WERI-Rb-1 (cell line): Measurements from ENCODE around the gene ORMDL1.

ENCODE experiments used
- DNase-seq: peaks from one replicate; pipeline ENCODE4 v3.0.0-alpha.2; 2020
- H3K27ac ChIP-seq: fragments of 250-450 bp; sonication (Bioruptor Pico); 2 replicates; pipeline ENCODE4 v1.5.1; 2020; ENCODE audit warnings: mild to moderate bottlenecking, moderate library complexity
- H3K27me3 ChIP-seq: fragments of 250-450 bp; sonication (Bioruptor Pico); 2 replicates; pipeline ENCODE4 v1.5.1; 2021; ENCODE audit warnings: mild to moderate bottlenecking, low read depth, moderate library complexity; ENCODE audit not compliant: insufficient read depth, severe bottlenecking
- H3K36me3 ChIP-seq: fragments of 250-450 bp; sonication (Bioruptor Pico); 2 replicates; pipeline ENCODE4 v1.5.1; 2020; ENCODE audit warnings: mild to moderate bottlenecking, moderate library complexity
- H3K4me3 ChIP-seq: 2 replicates; pipeline ENCODE4 v1.5.1; 2011; ENCODE audit warnings: low read depth, mild to moderate bottlenecking, control low read depth, low read length
- H3K9me3 ChIP-seq: fragments of 250-450 bp; sonication (Bioruptor Pico); 2 replicates; pipeline ENCODE4 v1.5.1; 2021; ENCODE audit warnings: mild to moderate bottlenecking, moderate library complexity; ENCODE audit not compliant: severe bottlenecking
- CTCF ChIP-seq: IDR thresholded peaks from 2 replicates; pipeline ENCODE4 v1.5.1; 2011; ENCODE audit warnings: low read depth, mild to moderate bottlenecking, control low read depth, inconsistent platforms, low read length

ORMDL1 gene

GRCh38 chr2:189783451-189783926, 650 bp downstream of the ORMDL1 start:
- DNase-seq, result no peak
- Histone ChIP-seq H3K27me3 (no peaks in the 10 kb centered on the region), H3K36me3 (peaks cover 54% of the 10 kb centered on the region), H3K4me3 (peak overlapping the region; percentile 97), H3K9me3 (no peaks in the 10 kb centered on the region), H3K27ac (peak overlapping the region; percentile 99)
- TF ChIP-seq CTCF, result no peak

DNA sequence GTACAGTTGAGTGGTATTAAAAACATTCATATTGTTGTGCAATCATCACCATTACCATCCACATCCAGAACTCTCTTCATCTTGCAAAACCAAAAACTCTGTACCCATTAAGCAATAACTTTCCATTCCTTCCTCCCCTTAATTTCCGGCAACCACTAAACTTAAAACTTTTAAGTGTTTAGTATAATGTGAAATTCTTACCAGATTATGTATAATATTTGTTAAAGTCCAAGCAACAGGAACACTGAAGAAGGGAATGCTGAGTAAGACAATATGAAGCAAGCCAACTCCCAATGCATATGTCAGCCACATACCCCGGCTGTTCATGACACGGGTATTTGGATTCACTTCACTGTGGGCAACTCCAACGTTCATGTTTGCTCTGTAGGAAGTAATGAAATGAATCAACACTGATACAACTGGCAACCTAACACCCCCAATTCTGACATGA, 1.9 kb downstream of the ORMDL1 start:
- DNase-seq, result no peak
- Histone ChIP-seq H3K4me3 (no peak overlapping the region), H3K36me3 (peaks cover 63% of the 10 kb centered on the region), H3K9me3 (no peaks in the 10 kb centered on the region), H3K27ac (no peak overlapping the region), H3K27me3 (no peaks in the 10 kb centered on the region)
- no peak for TF ChIP-seq CTCF

- no peak for DNase-seq
- no peak for TF ChIP-seq CTCF
- H3K36me3 ChIP-seq, result peaks cover 74% of the 10 kb centered on the region
Measured at GRCh38 chr2:189772212-189772611, 11.9 kb downstream of the ORMDL1 start.

GRCh38 chr2:189770590-189771322, 13.4 kb downstream of the ORMDL1 start:
- no peak for TF ChIP-seq CTCF
- no peaks in the 10 kb centered on the region for H3K27me3 ChIP-seq
- no peak overlapping the region for H3K4me3 ChIP-seq
- H3K9me3 ChIP-seq, result no peaks in the 10 kb centered on the region
- DNase-seq, result no peak
- peaks cover 74% of the 10 kb centered on the region for H3K36me3 ChIP-seq
- no peak overlapping the region for H3K27ac ChIP-seq

More at GRCh38 chr2:189772212-189772611, 11.9 kb downstream of the ORMDL1 start:
- Histone ChIP-seq H3K27me3 (no peaks in the 10 kb centered on the region), H3K4me3 (no peak overlapping the region), H3K9me3 (no peaks in the 10 kb centered on the region), H3K27ac (no peak overlapping the region)

DNA sequence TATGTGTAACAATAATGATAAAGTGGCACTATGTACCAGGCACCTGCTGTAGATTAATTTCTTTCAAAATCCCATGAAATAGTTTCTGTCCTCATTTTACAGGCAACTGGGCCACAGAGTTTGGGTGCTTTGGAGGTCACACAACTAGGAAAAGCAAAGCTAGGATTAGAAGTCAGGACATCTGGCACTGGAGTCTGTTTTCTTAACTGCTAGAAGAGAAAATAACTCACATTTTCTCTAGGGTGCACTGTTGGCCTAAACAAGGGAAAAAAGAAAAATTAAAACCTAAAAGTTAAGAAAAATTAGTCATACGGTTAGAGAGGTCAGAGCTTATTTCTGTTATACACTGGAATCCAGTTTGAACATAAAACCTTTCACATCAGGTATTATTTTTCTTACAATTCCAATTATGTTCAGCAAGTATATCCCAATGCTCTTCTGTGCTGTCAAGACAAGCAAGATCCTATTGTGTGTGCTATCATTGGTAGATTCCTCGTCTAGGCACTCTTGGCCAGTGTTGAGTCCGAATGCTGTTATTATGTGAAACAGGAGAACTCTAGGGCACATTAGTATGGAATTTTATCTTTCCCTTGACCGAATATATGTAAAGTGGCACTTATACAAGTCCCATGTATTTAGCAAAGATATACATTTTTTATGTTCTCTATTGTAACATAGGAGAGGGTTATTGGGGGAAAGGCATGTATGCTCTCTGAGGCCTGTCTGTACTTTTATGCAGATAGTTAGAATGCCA, 20.1 kb downstream of the ORMDL1 start:
- Histone ChIP-seq H3K27me3 (no peaks in the 10 kb centered on the region), H3K36me3 (peaks cover 16% of the 10 kb centered on the region), H3K9me3 (no peaks in the 10 kb centered on the region), H3K27ac (peak overlapping the region; percentile 98), H3K4me3 (peak overlapping the region; percentile 89)
- TF ChIP-seq CTCF, result no peak
- DNase-seq, result peak; percentile 77
